Neuronal stem cell (in vitro differentiated cells): ENCODE measurements around the gene PHF13.
"Not testable (repeated sequence)": the region's sequence is repeated elsewhere in the genome, so short reads cannot be mapped to it uniquely, and the experiment has no call there.

Experiments
- DNase-seq: peaks from one replicate; pipeline ENCODE4 v3.0.0-alpha.2; 2013; ENCODE audit warnings: low spot score
- H2AFZ ChIP-seq: one replicate; pipeline ENCODE4 v1.6.1; 2013; ENCODE audit warnings: mild to moderate bottlenecking, low read length, inconsistent platforms
- H2AK5ac ChIP-seq: 2 replicates; pipeline ENCODE4 v1.6.1; 2013; ENCODE audit warnings: low read depth, mild to moderate bottlenecking, inconsistent platforms, low read length, moderate library complexity, mixed read lengths
- H2BK120ac ChIP-seq: 2 replicates; pipeline ENCODE4 v1.6.1; 2013; ENCODE audit warnings: low read depth, mild to moderate bottlenecking, inconsistent platforms, low read length, moderate library complexity, mixed read lengths
- H2BK12ac ChIP-seq: one replicate; pipeline ENCODE4 v1.6.1; 2013; ENCODE audit warnings: low read length, inconsistent platforms
- H2BK15ac ChIP-seq: 2 replicates; pipeline ENCODE4 v1.6.1; 2013; ENCODE audit warnings: mild to moderate bottlenecking, low read length, inconsistent platforms, mixed read lengths
- H2BK5ac ChIP-seq: one replicate; pipeline ENCODE4 v1.6.1; 2013; ENCODE audit warnings: inconsistent platforms, mild to moderate bottlenecking, low read length, moderate library complexity
- H3K14ac ChIP-seq: one replicate; pipeline ENCODE4 v1.6.1; 2013; ENCODE audit warnings: low read length, inconsistent platforms
- H3K18ac ChIP-seq: 2 replicates; pipeline ENCODE4 v1.6.1; 2013; ENCODE audit warnings: low read length, inconsistent platforms
- H3K23ac ChIP-seq: 2 replicates; pipeline ENCODE4 v1.6.1; 2013; ENCODE audit warnings: low read depth, mild to moderate bottlenecking, mixed read lengths, low read length, inconsistent platforms; ENCODE audit not compliant: poor library complexity
- H3K27ac ChIP-seq: replicated peaks from 3 replicates; pipeline ENCODE4 v1.5.1; 2013; ENCODE audit warnings: low read length, inconsistent platforms
- H3K27me3 ChIP-seq, 3 experiments: 2 replicates each; pipeline ENCODE4 v1.6.1; 2013; ENCODE audit warnings: low read length in 3 of 3, mild to moderate bottlenecking in 2 of 3, inconsistent platforms in 1 of 3, low read depth in 1 of 3, mixed read lengths in 1 of 3, moderate library complexity in 1 of 3; ENCODE audit not compliant: control insufficient read depth in 3 of 3, insufficient read depth in 3 of 3
- H3K36me3 ChIP-seq, 2 donors: replicated peaks in 1 of 2; 2 replicates each; pipeline ENCODE4 v1.6.1; 2013; ENCODE audit warnings: low read length in 2 of 2; ENCODE audit not compliant: control insufficient read depth in 2 of 2, insufficient read depth in 2 of 2
- H3K4ac ChIP-seq: 2 replicates; pipeline ENCODE4 v1.6.1; 2013; ENCODE audit warnings: inconsistent platforms, mild to moderate bottlenecking, low read length, moderate library complexity
- H3K4me1 ChIP-seq, 2 donors: 1 replicate in 1 of 2; 2 replicates in 1 of 2; pipeline ENCODE4 v1.6.1; 2013; ENCODE audit warnings: low read length in 2 of 2, low read depth in 1 of 2; ENCODE audit not compliant: control insufficient read depth in 2 of 2, insufficient read depth in 1 of 2
- H3K4me2 ChIP-seq: one replicate; pipeline ENCODE4 v1.6.1; 2013; ENCODE audit warnings: mild to moderate bottlenecking, low read length, inconsistent platforms; ENCODE audit not compliant: insufficient read depth, poor library complexity, severe bottlenecking
- H3K4me3 ChIP-seq, 2 donors: 2 replicates each; pipeline ENCODE4 v1.5.1; 2013; ENCODE audit warnings: low read length in 2 of 2, mild to moderate bottlenecking in 2 of 2, inconsistent platforms in 1 of 2, moderate library complexity in 1 of 2
- H3K79me1 ChIP-seq: one replicate; pipeline ENCODE4 v1.6.1; 2013; ENCODE audit warnings: low read depth, mild to moderate bottlenecking, inconsistent platforms, low read length, moderate library complexity
- H3K9ac ChIP-seq: one replicate; pipeline ENCODE4 v1.6.1; 2013; ENCODE audit warnings: mild to moderate bottlenecking, low read depth, low read length, inconsistent platforms; ENCODE audit not compliant: poor library complexity
- H3K9me3 ChIP-seq, 2 donors: replicated peaks in 1 of 2; 2 replicates each; pipeline versions ENCODE3 to v1.6.1; 2013; ENCODE audit warnings: low read length in 2 of 2, mild to moderate bottlenecking in 2 of 2, inconsistent platforms in 1 of 2, low read depth in 1 of 2, mixed read lengths in 1 of 2, moderate library complexity in 1 of 2; ENCODE audit not compliant: control insufficient read depth in 2 of 2, insufficient read depth in 1 of 2
- H4K8ac ChIP-seq: one replicate; pipeline ENCODE4 v1.6.1; 2013; ENCODE audit warnings: low read depth, mild to moderate bottlenecking, inconsistent platforms, low read length, moderate library complexity
- H4K91ac ChIP-seq: one replicate; pipeline ENCODE4 v1.6.1; 2013; ENCODE audit warnings: low read length, low read depth, mild to moderate bottlenecking, inconsistent platforms; ENCODE audit not compliant: poor library complexity
- WGBS, 2 donors: extraction: QIAGEN DNeasy Blood & Tissue Kit; methylation state at CpG; one replicate each; pipeline ENCODE4 v1.1.7; 2013; ENCODE audit warnings: missing lambda C conversion rate in 2 of 2, mixed read lengths in 1 of 2; ENCODE audit not compliant: insufficient read length in 2 of 2, insufficient replicate concordance in 1 of 2; ENCODE audit errors: extremely low coverage in 2 of 2; 5-methylcytosine and 5-hydroxymethylcytosine counted together

Gene PHF13

GRCh38 chr1:6658359-6659060 is 45.0 kb downstream of the PHF13 start:
- H3K27ac ChIP-seq: no peak overlapping the region
- H3K9ac ChIP-seq: no peak overlapping the region
- no peak overlapping the region for H2BK15ac ChIP-seq
- no peak overlapping the region for H3K18ac ChIP-seq
- no peak overlapping the region for H2BK120ac ChIP-seq
- no peak overlapping the region for H4K91ac ChIP-seq
- H3K4me2 ChIP-seq: no peak overlapping the region
- H3K79me1 ChIP-seq: peaks cover 4% of the 10 kb centered on the region
- no peak overlapping the region for H3K23ac ChIP-seq
- no peak overlapping the region for H3K14ac ChIP-seq
- H2BK12ac ChIP-seq: no peak overlapping the region
- H3K4me3 ChIP-seq: no peak overlapping the region
- no peaks in the 10 kb centered on the region for H3K9me3 ChIP-seq
- H3K4ac ChIP-seq: no peak overlapping the region
- no peak overlapping the region for H2AFZ ChIP-seq
- no peak overlapping the region for H2BK5ac ChIP-seq
- H3K4me1 ChIP-seq: peaks cover 0 to 3% of the 10 kb centered on the region in 2 donors
- DNase-seq: no peak
- peaks cover 9 to 32% of the 10 kb centered on the region in 2 donors for H3K36me3 ChIP-seq
- no peak overlapping the region for H4K8ac ChIP-seq
- no CpG with 5 or more reads among the region's 5 CpGs for WGBS, 2 donors
- no peak overlapping the region for H2AK5ac ChIP-seq
- no peaks in the 10 kb centered on the region for H3K27me3 ChIP-seq

- Histone ChIP-seq H3K27me3 (no peaks in the 10 kb centered on the region), H4K91ac (no peak overlapping the region), H3K4me2 (no peak overlapping the region), H3K9ac (no peak overlapping the region), H2BK15ac (no peak overlapping the region), H2AFZ (no peak overlapping the region), H4K8ac (no peak overlapping the region), H3K4me1 (peaks cover 0 to 3% of the 10 kb centered on the region in 2 donors), H3K4ac (no peak overlapping the region), H3K14ac (no peak overlapping the region), H3K23ac (no peak overlapping the region), H2BK12ac (no peak overlapping the region), H2BK120ac (no peak overlapping the region), H3K79me1 (peaks cover 7% of the 10 kb centered on the region), H3K27ac (no peak overlapping the region), H3K18ac (no peak overlapping the region), H3K4me3 (no peak overlapping the region), H3K36me3 (peaks cover 5 to 28% of the 10 kb centered on the region in 2 donors), H3K9me3 (no peaks in the 10 kb centered on the region), H2BK5ac (no peak overlapping the region), H2AK5ac (no peak overlapping the region)
- 100% methylated on average over 2 of the region's 7 CpGs; no CpG with 5 or more reads in 1 of the 2 donors for WGBS, 2 donors
- DNase-seq: no peak
Observed at GRCh38 chr1:6660415-6661049, 47.0 kb downstream of the PHF13 start.

- not testable (repeated sequence) for H2AFZ ChIP-seq, H3K27ac ChIP-seq, H3K14ac ChIP-seq, H2BK15ac ChIP-seq, H3K23ac ChIP-seq, H3K4me1 ChIP-seq, H3K9ac ChIP-seq, H3K18ac ChIP-seq, DNase-seq, H4K91ac ChIP-seq, H2BK5ac ChIP-seq, H3K4me2 ChIP-seq, H4K8ac ChIP-seq, H2BK120ac ChIP-seq, H3K4ac ChIP-seq, H2AK5ac ChIP-seq, H2BK12ac ChIP-seq, H3K79me1 ChIP-seq, H3K4me3 ChIP-seq, H3K27me3 ChIP-seq, H3K9me3 ChIP-seq
- WGBS, 2 donors: no CpG with 5 or more reads among the region's 7 CpGs
- H3K36me3 ChIP-seq: peaks cover 15 to 45% of the 10 kb centered on the region in 2 donors
Observed at GRCh38 chr1:6662468-6662867, 48.9 kb downstream of the PHF13 start.

DNA sequence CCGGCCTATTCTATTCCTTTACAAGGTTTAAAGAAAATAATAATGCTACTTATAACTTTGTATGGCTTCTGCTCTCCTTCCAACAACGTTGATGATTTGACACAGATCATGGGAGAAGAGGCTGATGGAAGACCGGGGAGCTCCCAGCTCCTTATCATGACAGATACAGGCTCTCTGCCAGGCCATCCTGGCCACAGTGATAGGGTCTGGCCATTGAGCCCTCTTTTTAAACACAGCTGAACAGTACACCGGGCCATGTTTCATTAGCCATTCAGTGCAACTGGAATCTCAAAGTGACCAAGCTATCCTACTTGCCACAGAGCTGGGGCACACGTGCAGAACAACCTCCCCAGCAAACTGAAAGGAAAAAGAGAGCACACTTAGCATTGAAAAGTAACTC is 53.2 kb downstream of the PHF13 start:
- no peaks in the 10 kb centered on the region for H3K27me3 ChIP-seq
- no peak overlapping the region for H2BK5ac ChIP-seq
- no peak for DNase-seq
- no peak overlapping the region for H3K4me3 ChIP-seq
- H3K4me1 ChIP-seq: no peaks in the 10 kb centered on the region
- H2BK12ac ChIP-seq: no peak overlapping the region
- no peak overlapping the region for H3K14ac ChIP-seq
- no peak overlapping the region for H3K4ac ChIP-seq
- no peak overlapping the region for H3K9ac ChIP-seq
- H2AFZ ChIP-seq: no peak overlapping the region
- no peak overlapping the region for H3K18ac ChIP-seq
- H3K4me2 ChIP-seq: no peak overlapping the region
- no peak overlapping the region for H2AK5ac ChIP-seq
- no CpG with 5 or more reads among the region's 5 CpGs for WGBS, 2 donors
- H3K23ac ChIP-seq: no peak overlapping the region
- no peak overlapping the region for H4K8ac ChIP-seq
- H2BK120ac ChIP-seq: no peak overlapping the region
- no peak overlapping the region for H2BK15ac ChIP-seq
- H3K79me1 ChIP-seq: peaks cover 4% of the 10 kb centered on the region
- no peak overlapping the region for H4K91ac ChIP-seq
- H3K27ac ChIP-seq: no peak overlapping the region
- H3K9me3 ChIP-seq: peaks cover 2 to 3% of the 10 kb centered on the region in 2 donors
- peaks cover 15 to 59% of the 10 kb centered on the region in 2 donors for H3K36me3 ChIP-seq
